GM10266 (cell line): ENCODE data around the gene ACTRT2.

Experiments
- DNase-seq: peaks from one replicate; pipeline ENCODE4 v3.0.0; 2012; ENCODE audit errors: extremely low spot score
- CTCF ChIP-seq: IDR thresholded peaks from 2 replicates; pipeline ENCODE4 v1.5.1; 2012; ENCODE audit warnings: mild to moderate bottlenecking, low read depth; ENCODE audit not compliant: control insufficient read depth, insufficient read depth; ENCODE audit errors: missing control alignments

ACTRT2 gene

GRCh38 chr1:3026581-3027391 lies 5.5 kb downstream of the ACTRT2 start:
- TF ChIP-seq CTCF, result no peak
- no peak for DNase-seq

- no peak for TF ChIP-seq CTCF
- no peak for DNase-seq
These were observed 6.5 kb downstream of the ACTRT2 start for GRCh38 chr1:3027611-3028371.

DNA sequence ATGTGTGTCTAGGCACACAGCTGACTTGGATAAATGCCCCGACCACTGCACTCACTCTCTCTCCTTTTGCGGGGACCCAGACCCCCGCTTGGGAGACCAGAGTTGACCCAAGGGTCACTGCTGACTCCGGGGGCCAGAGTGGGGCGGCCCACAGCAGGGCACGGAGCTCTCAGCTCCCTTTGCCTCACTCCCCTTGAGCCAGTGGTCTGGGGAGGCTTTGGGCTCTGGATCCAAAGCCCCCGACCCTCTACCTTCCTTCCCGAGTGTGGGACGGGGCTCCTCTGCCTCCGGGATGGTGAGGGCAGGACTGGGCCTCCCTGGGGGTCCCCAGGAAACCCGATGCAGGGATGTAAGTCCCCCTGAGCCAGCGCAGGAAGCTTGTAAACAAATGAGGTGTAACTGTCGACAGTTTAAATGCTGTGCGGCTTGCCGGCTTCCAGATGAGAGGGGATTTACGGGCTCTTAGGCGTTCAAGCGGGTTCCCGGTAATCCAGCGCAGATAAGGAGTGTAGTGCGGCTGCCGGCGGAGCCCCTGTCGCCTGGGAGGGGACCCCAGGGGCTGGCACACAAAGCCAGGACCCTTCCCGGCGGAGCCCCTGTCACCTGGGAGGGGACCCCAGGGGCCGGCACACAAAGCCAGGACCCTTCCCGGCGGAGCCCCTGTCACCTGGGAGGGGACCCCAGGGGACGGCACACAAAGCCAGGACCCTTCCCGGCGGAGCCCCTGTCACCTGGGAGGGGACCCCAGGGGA lies 7.4 kb downstream of the ACTRT2 start:
- no peak for TF ChIP-seq CTCF
- no peak for DNase-seq

GRCh38 chr1:3029481-3029961 lies 8.3 kb downstream of the ACTRT2 start:
- no peak for TF ChIP-seq CTCF
- no peak for DNase-seq

GRCh38 chr1:3029991-3030662 lies 8.9 kb downstream of the ACTRT2 start:
- TF ChIP-seq CTCF, result no peak
- no peak for DNase-seq

DNA sequence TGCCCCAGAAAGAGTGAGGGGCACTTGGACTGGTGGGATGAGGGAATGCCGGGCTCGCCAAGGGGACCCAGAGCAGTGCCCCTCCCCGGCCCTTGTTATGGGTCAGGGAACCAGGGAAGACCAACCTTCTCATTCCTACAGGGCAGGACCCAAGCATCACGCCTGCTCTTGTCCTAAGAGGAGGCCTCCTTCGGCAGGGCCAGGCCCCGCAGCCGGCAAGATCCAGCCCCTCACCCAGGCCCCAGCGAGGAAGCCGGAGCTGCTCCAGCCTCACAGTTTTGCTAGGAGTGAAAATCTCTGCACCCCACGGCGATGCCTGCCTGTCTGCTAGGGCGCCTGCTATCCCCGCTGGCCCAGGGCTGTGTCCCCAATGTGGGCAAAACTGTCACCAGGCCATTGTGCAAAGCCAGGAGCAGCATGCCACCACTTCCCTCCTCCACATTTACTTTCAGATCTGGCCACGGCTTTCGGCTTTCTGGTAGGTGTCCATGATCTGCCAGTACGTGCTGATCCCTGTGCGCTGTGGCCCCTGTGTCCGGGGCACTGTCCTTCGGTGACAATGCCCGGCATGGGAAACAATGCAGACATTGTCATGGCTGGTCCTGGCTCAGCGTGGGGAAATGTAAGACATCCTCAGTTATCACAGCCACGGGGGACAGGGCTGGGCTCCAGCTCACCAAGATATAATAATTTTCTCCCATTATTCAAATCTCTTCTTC lies 9.6 kb downstream of the ACTRT2 start:
- DNase-seq, result no peak
- TF ChIP-seq CTCF, result no peak
